Lung (tissue), 12 donors: Measurements from ENCODE around the gene SPSB1. TPM values are rescaled to one million over a fixed set of nuclear protein-coding genes. Genes with fewer than 3 reads are reported as not detected.
A peak's percentile ranks its signal among the peaks of the same experiment; 100 is the strongest.

Experiments
- ATAC-seq: fragments of 200-7000 bp; cut with Tn5 transposase; one replicate; pipeline ENCODE4 v1.9.1; 2020; ENCODE audit warnings: moderate number of reproducible peaks; ENCODE audit not compliant: insufficient read depth, low FRiP score
- DNase-seq, 3 donors: peaks; one replicate each; pipeline ENCODE4 v3.0.0-alpha.2; 2013 to 2017
- H3K27ac ChIP-seq, 2 donors: one replicate each; pipeline ENCODE4 v1.5.1; 2013; ENCODE audit warnings: mild to moderate bottlenecking in 2 of 2, moderate library complexity in 2 of 2, control low read depth in 1 of 2, inconsistent platforms in 1 of 2, low read depth in 1 of 2, low read length in 1 of 2
- H3K27me3 ChIP-seq, 3 donors: one replicate each; pipeline ENCODE4 v1.5.1; 2013; ENCODE audit warnings: low read length in 2 of 3; ENCODE audit not compliant: control insufficient read depth in 3 of 3, insufficient read depth in 3 of 3
- H3K36me3 ChIP-seq, 4 donors: one replicate each; pipeline ENCODE4 v1.5.1; 2013; ENCODE audit warnings: low read length in 4 of 4, mild to moderate bottlenecking in 1 of 4, moderate library complexity in 1 of 4; ENCODE audit not compliant: control insufficient read depth in 4 of 4, insufficient read depth in 4 of 4
- H3K4me1 ChIP-seq, 5 donors: one replicate each; pipeline ENCODE4 v1.5.1; 2013; ENCODE audit warnings: low read length in 5 of 5, mild to moderate bottlenecking in 2 of 5, moderate library complexity in 1 of 5; ENCODE audit not compliant: control insufficient read depth in 5 of 5, insufficient read depth in 5 of 5
- H3K4me3 ChIP-seq: one replicate; pipeline ENCODE4 v1.5.1; 2013; ENCODE audit warnings: mild to moderate bottlenecking, control low read depth, moderate library complexity
- H3K9ac ChIP-seq, 2 donors: one replicate each; pipeline ENCODE4 v1.5.1; 2013; ENCODE audit warnings: low read length in 2 of 2, control low read depth in 1 of 2; ENCODE audit not compliant: insufficient read depth in 1 of 2
- H3K9me3 ChIP-seq, 4 donors: one replicate each; pipeline ENCODE4 v1.5.1; 2013; ENCODE audit warnings: low read length in 3 of 4, mild to moderate bottlenecking in 1 of 4, moderate library complexity in 1 of 4; ENCODE audit not compliant: control insufficient read depth in 4 of 4, insufficient read depth in 3 of 4
- CTCF ChIP-seq: IDR thresholded peaks from 2 replicates; pipeline ENCODE4 v1.5.1; 2012; ENCODE audit warnings: mild to moderate bottlenecking; ENCODE audit errors: control extremely low read depth, extremely low read depth
- WGBS, 2 donors: extraction: QIAGEN DNeasy Blood & Tissue Kit; methylation state at CpG; one replicate each; pipeline ENCODE4 v1.1.7; 2013; 5-methylcytosine and 5-hydroxymethylcytosine counted together
- polyA plus RNA-seq, 2 donors: library from polyadenylated mRNA; stranded (reverse); fragments of 200-250 nt; gene quantifications; one replicate each; pipeline ENCODE4 v1.2.1, GENCODE V29; 2013
- total RNA-seq, 2 donors: library from RNA; depleted of rRNA in 1 of 2; stranded (reverse); fragments of >200 nt in 1 of 2; gene quantifications; one replicate each; pipeline ENCODE4 v1.2.1, GENCODE V29; 2014 to 2021
- donor health status: control.
- donor health status: control.
- donor health status: Bipolar disorder and iron deficiency.
- donor health status: healthy.
- donor health status: DM: yes; HTN: yes; CAD: no.

The SPSB1 gene
- total and polyA plus RNA-seq, 4 donors, result 9.5 to 25.9 (median 21.6) TPM

- 31% methylated on average over 5 of the region's 5 CpGs for WGBS, 2 donors
- Histone ChIP-seq H3K9me3 (peaks cover 0 to 6% (median 3%) of the 10 kb centered on the region in 4 donors), H3K4me3 (no peak overlapping the region), H3K4me1 (peaks cover 4 to 33% (median 9%) of the 10 kb centered on the region in 5 donors), H3K27ac (peak overlapping the region; percentile 61 to 68), H3K36me3 (no peaks in the 10 kb centered on the region), H3K27me3 (no peaks in the 10 kb centered on the region), H3K9ac (no peak overlapping the region)
- DNase-seq (peak; percentile 37 to 87 (median 68)), ATAC-seq (peak; percentile 4)
- no peak for TF ChIP-seq CTCF
Measured at GRCh38 chr1:9289711-9290485, 2.8 kb upstream of the SPSB1 start.

- Histone ChIP-seq H3K4me3 (peak overlapping the region; percentile 9), H3K27ac (peak overlapping the region; percentile 64 to 74), H3K9me3 (peaks cover 0 to 6% (median 3%) of the 10 kb centered on the region in 4 donors), H3K36me3 (no peaks in the 10 kb centered on the region), H3K4me1 (peaks cover 4 to 39% (median 9%) of the 10 kb centered on the region in 5 donors), H3K27me3 (no peaks in the 10 kb centered on the region), H3K9ac (peak overlapping the region in 1 of 2 donors; percentile 66)
- ATAC-seq, result no peak
- DNase-seq, result peak; percentile 86 to 93 (median 92)
- no peak for TF ChIP-seq CTCF
- WGBS, 2 donors, result 16 to 31% methylated on average over 13 of the region's 13 CpGs
Measured at GRCh38 chr1:9291914-9292360, 757 bp upstream of the SPSB1 start.

GRCh38 chr1:9293241-9293532 lies 493 bp downstream of the SPSB1 start:
- ATAC-seq (no peak), DNase-seq (no peak)
- H3K27ac ChIP-seq, result peak overlapping the region; percentile 68 to 82
- H3K36me3 ChIP-seq, result no peaks in the 10 kb centered on the region
- peaks cover 4 to 39% (median 9%) of the 10 kb centered on the region in 5 donors for H3K4me1 ChIP-seq
- H3K4me3 ChIP-seq, result peak overlapping the region; percentile 70
- TF ChIP-seq CTCF, result no peak
- peaks cover 0 to 2% (median under 1%) of the 10 kb centered on the region in 4 donors for H3K9me3 ChIP-seq
- 0 to 1% methylated on average over 15 to 43 of the region's 43 CpGs for WGBS, 2 donors
- H3K9ac ChIP-seq, result no peak overlapping the region
- H3K27me3 ChIP-seq, result no peaks in the 10 kb centered on the region
